GM12892 (cell line): Measurements from ENCODE around the gene FPGS.

Experiments used
- POLR2AphosphoS5 ChIP-seq: IDR thresholded peaks from 2 replicates; pipeline ENCODE4 v1.6.1; 2011; ENCODE audit warnings: low read depth, low read length, control low read depth
- TAF1 ChIP-seq: IDR thresholded peaks from 2 replicates; pipeline ENCODE4 v1.6.1; 2011; ENCODE audit warnings: low read depth, mild to moderate bottlenecking, control low read depth, low read length, borderline replicate concordance

GRCh38 chr9:127776195-127776923 lies 26.3 kb upstream of the FPGS start:
- no peak for TF ChIP-seq POLR2AphosphoS5
- no peak for TF ChIP-seq TAF1
